ENCODE results near the gene SLC27A2. TPM values are rescaled to one million over a fixed set of nuclear protein-coding genes. Genes with fewer than 3 reads are reported as not detected.
A peak's percentile ranks its signal among the peaks of the same experiment; 100 is the strongest.

The SLC27A2 gene
- total RNA-seq, 1 donor = 0.42 TPM

DNA sequence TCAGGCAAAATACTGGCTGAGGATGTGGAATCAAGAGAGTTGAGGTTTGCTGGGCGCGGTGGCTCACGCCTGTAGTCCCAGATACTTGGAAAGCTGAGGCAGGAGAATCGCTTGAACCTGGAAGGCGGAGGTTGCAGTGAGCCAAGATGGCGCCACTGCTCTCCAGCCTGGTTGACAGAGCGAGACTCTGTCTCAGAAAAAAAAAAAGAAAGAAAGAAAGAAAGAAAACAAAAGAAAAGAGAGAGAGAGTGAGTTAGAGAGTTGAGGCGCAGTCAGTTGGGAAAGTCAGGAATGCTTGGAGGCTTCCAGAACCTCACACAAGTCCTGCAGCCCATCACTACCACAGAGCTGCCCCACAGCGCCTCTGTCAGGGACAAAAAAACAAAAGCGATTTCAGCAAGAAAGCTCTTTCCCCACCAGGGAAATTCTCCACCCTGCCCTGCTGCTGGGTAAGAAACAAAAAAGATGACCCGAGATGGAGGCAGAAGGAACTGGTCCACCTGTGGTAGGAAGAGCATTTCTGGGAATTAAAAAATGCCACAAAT, 69.7 kb downstream of the SLC27A2 start:
- Histone ChIP-seq H3K27me3 (ENCODE audit: insufficient read depth, low read length) (no peaks in the 10 kb centered on the region), H3K9me3 (ENCODE audit: low read depth, low read length) (no peaks in the 10 kb centered on the region), H3K4me1 (ENCODE audit: insufficient read depth, low read length) (peaks cover 30% of the 10 kb centered on the region)

DNA sequence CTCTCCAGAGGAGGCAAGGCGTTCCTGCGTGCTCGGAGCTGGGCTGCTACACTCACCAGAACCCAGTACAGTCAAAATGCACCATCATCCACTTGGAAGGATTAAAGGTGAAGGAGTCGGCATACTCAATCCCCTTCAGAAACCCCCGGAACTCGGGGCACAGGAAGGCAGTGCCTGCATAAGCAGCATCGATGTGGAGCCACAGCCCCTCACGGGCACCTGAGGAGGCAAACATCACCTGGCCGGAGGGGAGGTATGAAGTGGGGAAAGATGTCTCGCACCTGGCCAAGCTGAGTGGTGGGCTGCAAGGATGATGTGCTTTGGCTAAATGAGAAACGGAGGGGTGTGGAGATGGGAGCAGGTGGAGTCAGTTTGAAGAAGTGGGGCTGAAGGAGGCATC, 70.6 kb downstream of the SLC27A2 start:
- H3K9me3 ChIP-seq (ENCODE audit: low read depth, low read length) = no peaks in the 10 kb centered on the region
- H3K4me3 ChIP-seq (ENCODE audit: low read length) = no peak overlapping the region
- no peaks in the 10 kb centered on the region for H3K27me3 ChIP-seq (ENCODE audit: insufficient read depth, low read length)
- H3K4me1 ChIP-seq (ENCODE audit: insufficient read depth, low read length) = peaks cover 30% of the 10 kb centered on the region

More for the DNA sequence above, 69.7 kb downstream of the SLC27A2 start:
- H3K4me3 ChIP-seq (ENCODE audit: low read length) = no peak overlapping the region

GRCh38 chr15:50256188-50257041, 74.4 kb downstream of the SLC27A2 start:
- Histone ChIP-seq H3K4me3 (ENCODE audit: low read length) (no peak overlapping the region), H3K4me1 (ENCODE audit: insufficient read depth, low read length) (peaks cover 37% of the 10 kb centered on the region), H3K27me3 (ENCODE audit: insufficient read depth, low read length) (no peaks in the 10 kb centered on the region), H3K9me3 (ENCODE audit: low read depth, low read length) (no peaks in the 10 kb centered on the region)

DNA sequence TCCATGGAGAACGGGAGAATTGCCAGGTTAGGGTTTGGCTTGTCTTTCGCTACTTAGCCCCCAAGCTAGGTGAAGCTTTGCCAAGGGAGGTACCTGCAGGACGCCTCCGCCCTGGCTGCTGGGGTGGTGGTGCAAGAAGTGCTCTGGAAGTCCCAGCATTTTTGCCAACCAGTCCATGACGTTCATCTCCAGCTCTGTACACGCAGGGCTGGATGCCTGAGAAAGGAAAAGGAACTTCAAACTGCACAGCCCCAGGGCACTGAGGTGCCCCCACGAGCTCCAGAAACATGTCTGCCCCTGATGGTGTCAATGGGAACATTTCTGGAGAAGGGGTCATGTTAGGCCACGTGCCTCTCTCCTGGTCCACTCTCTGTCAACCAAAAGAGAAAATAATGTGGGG, 75.3 kb downstream of the SLC27A2 start:
- Histone ChIP-seq H3K27me3 (ENCODE audit: insufficient read depth, low read length) (no peaks in the 10 kb centered on the region), H3K4me1 (ENCODE audit: insufficient read depth, low read length) (peaks cover 41% of the 10 kb centered on the region), H3K4me3 (ENCODE audit: low read length) (no peak overlapping the region), H3K9me3 (ENCODE audit: low read depth, low read length) (no peaks in the 10 kb centered on the region)

DNA sequence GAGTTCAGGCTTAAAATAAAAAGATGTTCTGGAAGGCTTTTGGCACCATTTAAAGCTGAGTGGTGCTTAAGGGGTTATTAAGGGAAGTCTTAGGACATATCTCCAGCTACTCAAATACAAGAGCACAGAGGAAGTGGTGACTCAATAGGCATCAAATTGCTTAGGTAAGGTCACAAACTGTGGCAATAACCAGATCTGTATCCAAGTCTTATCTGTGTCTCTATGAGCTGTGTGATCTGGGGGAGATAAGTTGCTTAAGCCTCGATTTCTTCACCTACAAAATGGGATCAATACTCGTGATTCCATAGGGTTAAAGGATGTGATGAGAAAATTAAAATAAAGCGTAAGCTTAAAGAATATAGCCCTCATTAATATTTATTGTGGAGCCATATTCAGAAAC, 75.9 kb downstream of the SLC27A2 start:
- no peak overlapping the region for H3K4me3 ChIP-seq (ENCODE audit: low read length)
- peaks cover 47% of the 10 kb centered on the region for H3K4me1 ChIP-seq (ENCODE audit: insufficient read depth, low read length)
- H3K27me3 ChIP-seq (ENCODE audit: insufficient read depth, low read length) = no peaks in the 10 kb centered on the region
- no peaks in the 10 kb centered on the region for H3K9me3 ChIP-seq (ENCODE audit: low read depth, low read length)

DNA sequence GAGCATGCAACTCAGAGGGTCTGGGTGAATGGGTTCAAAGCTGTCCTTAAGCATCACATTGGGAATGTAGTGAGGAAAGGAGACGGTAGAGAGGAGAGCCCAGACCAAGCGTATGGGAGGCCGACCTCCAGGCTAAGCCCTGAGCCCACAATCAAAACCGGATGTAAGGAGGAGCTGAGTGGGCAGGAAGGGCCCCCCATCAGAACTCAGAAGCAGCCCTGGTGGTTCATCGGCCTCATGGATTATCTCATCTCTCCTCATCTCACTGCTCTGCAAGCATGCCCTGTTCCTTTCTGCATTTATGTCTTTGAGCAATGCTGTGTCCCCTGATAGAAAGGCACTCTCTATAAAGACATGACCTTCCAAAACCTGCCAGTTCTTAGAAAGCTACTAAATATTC, 77.3 kb downstream of the SLC27A2 start:
- H3K4me3 ChIP-seq (ENCODE audit: low read length) = no peak overlapping the region
- H3K27me3 ChIP-seq (ENCODE audit: insufficient read depth, low read length) = no peaks in the 10 kb centered on the region
- no peaks in the 10 kb centered on the region for H3K9me3 ChIP-seq (ENCODE audit: low read depth, low read length)
- peaks cover 51% of the 10 kb centered on the region for H3K4me1 ChIP-seq (ENCODE audit: insufficient read depth, low read length)

DNA sequence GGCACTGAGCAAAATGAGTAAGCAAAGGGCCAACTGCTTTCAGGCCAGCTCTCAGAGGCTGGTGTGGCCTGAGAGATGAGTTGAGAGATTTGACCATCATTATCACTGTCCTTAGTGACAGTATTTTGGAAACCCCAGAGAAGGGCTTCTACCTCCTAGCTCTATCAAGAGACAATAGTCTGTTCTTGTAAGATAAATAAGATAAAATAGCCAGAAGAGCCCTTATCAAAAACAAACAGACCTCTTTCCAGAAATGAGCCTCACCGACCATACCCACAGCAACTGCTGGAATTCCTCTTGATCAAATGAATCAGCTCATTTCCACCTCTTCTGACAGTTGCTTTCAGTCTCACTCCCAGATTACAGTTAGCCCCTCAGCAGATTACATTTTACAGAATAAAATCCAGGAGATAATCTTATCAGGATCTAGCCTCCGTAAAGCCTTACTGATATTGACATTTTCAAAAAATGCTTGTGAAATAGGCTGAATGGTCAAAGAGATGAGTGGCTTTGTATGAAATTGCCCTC, 79.0 kb downstream of the SLC27A2 start:
- Histone ChIP-seq H3K4me1 (ENCODE audit: insufficient read depth, low read length) (peaks cover 51% of the 10 kb centered on the region), H3K27me3 (ENCODE audit: insufficient read depth, low read length) (no peaks in the 10 kb centered on the region), H3K4me3 (ENCODE audit: low read length) (no peak overlapping the region), H3K9me3 (ENCODE audit: low read depth, low read length) (no peaks in the 10 kb centered on the region)

GRCh38 chr15:50261981-50262380, 80.0 kb downstream of the SLC27A2 start:
- peaks cover 45% of the 10 kb centered on the region for H3K4me1 ChIP-seq (ENCODE audit: insufficient read depth, low read length)
- no peaks in the 10 kb centered on the region for H3K27me3 ChIP-seq (ENCODE audit: insufficient read depth, low read length)
- no peaks in the 10 kb centered on the region for H3K9me3 ChIP-seq (ENCODE audit: low read depth, low read length)
- H3K4me3 ChIP-seq (ENCODE audit: low read length) = no peak overlapping the region

- H3K27me3 ChIP-seq (ENCODE audit: insufficient read depth, low read length) = no peaks in the 10 kb centered on the region
- no peak overlapping the region for H3K4me3 ChIP-seq (ENCODE audit: low read length)
- H3K4me1 ChIP-seq (ENCODE audit: insufficient read depth, low read length) = peaks cover 42% of the 10 kb centered on the region
- H3K9me3 ChIP-seq (ENCODE audit: low read depth, low read length) = no peaks in the 10 kb centered on the region
Measured at GRCh38 chr15:50262533-50262932, 80.5 kb downstream of the SLC27A2 start.

GRCh38 chr15:50265620-50266019, 83.6 kb downstream of the SLC27A2 start, which contains the start of gene HDC:
TSS of gene HDC (minus strand) at chr15:50265726. CDS start at chr15:50265623, 103 bp downstream.
- no peaks in the 10 kb centered on the region for H3K9me3 ChIP-seq (ENCODE audit: low read depth, low read length)
- peaks cover 16% of the 10 kb centered on the region for H3K4me1 ChIP-seq (ENCODE audit: insufficient read depth, low read length)
- H3K27me3 ChIP-seq (ENCODE audit: insufficient read depth, low read length) = no peaks in the 10 kb centered on the region
- H3K4me3 ChIP-seq (ENCODE audit: low read length) = peak within 1 kb of the TSS; percentile 12

DNA sequence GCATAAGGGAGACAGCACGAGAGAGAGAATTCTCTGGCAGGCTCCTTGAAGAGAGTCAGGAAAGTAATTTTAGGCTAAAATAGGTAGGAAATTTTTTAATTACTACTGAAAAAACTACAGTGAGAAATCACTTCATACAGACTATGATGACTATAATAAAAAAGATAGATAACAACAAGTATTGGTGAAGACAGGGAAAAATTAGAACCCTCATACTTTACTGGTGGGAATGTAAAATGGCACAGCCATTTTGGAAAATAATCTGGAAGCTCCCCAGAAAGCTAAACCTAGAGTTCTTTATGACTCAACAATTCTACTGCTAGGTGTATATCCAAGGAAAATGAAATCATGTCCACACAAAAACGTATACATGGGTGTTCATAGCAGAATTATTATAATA, 85.6 kb downstream of the SLC27A2 start:
- peaks cover 7% of the 10 kb centered on the region for H3K4me1 ChIP-seq (ENCODE audit: insufficient read depth, low read length)
- H3K4me3 ChIP-seq (ENCODE audit: low read length) = no peak overlapping the region
- no peaks in the 10 kb centered on the region for H3K27me3 ChIP-seq (ENCODE audit: insufficient read depth, low read length)
- H3K9me3 ChIP-seq (ENCODE audit: low read depth, low read length) = no peaks in the 10 kb centered on the region

DNA sequence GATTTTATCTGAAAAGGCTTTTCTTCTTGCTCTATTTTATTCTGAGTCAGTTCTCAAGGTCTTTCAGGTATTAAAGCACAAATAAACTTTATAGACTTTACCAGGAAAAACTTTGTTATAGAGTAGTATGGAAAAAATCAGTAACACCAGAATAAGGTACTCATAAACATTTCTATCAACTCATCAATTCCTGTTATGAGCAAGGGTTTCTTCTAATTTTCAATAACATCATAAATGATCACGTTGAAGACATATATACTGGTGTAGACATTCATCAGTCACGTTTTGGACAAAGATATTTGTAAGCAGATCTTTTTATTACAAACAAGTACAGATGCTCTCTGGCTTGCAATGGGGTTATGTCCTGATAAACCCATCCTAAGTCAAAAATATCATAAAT, 93.1 kb downstream of the SLC27A2 start:
- Histone ChIP-seq H3K27me3 (ENCODE audit: insufficient read depth, low read length) (no peaks in the 10 kb centered on the region), H3K4me1 (ENCODE audit: insufficient read depth, low read length) (peaks cover 11% of the 10 kb centered on the region), H3K4me3 (ENCODE audit: low read length) (no peak overlapping the region), H3K9me3 (ENCODE audit: low read depth, low read length) (no peaks in the 10 kb centered on the region)

- peaks cover 11% of the 10 kb centered on the region for H3K4me1 ChIP-seq (ENCODE audit: insufficient read depth, low read length)
- no peak overlapping the region for H3K4me3 ChIP-seq (ENCODE audit: low read length)
- H3K27me3 ChIP-seq (ENCODE audit: insufficient read depth, low read length) = no peaks in the 10 kb centered on the region
- no peaks in the 10 kb centered on the region for H3K9me3 ChIP-seq (ENCODE audit: low read depth, low read length)
Measured at GRCh38 chr15:50275908-50276307, 93.9 kb downstream of the SLC27A2 start.

GRCh38 chr15:50277370-50277769, 95.4 kb downstream of the SLC27A2 start:
- H3K9me3 ChIP-seq (ENCODE audit: low read depth, low read length) = no peaks in the 10 kb centered on the region
- H3K4me1 ChIP-seq (ENCODE audit: insufficient read depth, low read length) = peaks cover 11% of the 10 kb centered on the region
- H3K27me3 ChIP-seq (ENCODE audit: insufficient read depth, low read length) = no peaks in the 10 kb centered on the region
- H3K4me3 ChIP-seq (ENCODE audit: low read length) = no peak overlapping the region

- no peak overlapping the region for H3K4me3 ChIP-seq (ENCODE audit: low read length)
Measured at GRCh38 chr15:50278496-50278895, 96.5 kb downstream of the SLC27A2 start.

More at GRCh38 chr15:50278496-50278895, 96.5 kb downstream of the SLC27A2 start:
- Histone ChIP-seq H3K9me3 (ENCODE audit: low read depth, low read length) (no peaks in the 10 kb centered on the region), H3K4me1 (ENCODE audit: insufficient read depth, low read length) (peaks cover 11% of the 10 kb centered on the region), H3K27me3 (ENCODE audit: insufficient read depth, low read length) (no peaks in the 10 kb centered on the region)
